ENCODE results near the gene OR6Y1.

OR6Y1 gene

GRCh38 chr1:158496374-158496773 is 57.8 kb downstream of the OR6Y1 start:
- no peak for DNase-seq

GRCh38 chr1:158494796-158495195 is 59.4 kb downstream of the OR6Y1 start:
- no peak for DNase-seq

Data from activated T-cell treated with anti-CD3 and anti-CD28 coated beads, Interleukin-2, amount 50 U/mL, for 1 hour (primary cell).